ENCODE results near the gene CYTH3.

The CYTH3 gene

GRCh38 chr7:6123843-6124242, 148.6 kb downstream of the CYTH3 start:
- Mint-ChIP-seq H3K9me3 (peaks cover 24% of the 10 kb centered on the region), H3K4me3 (no peak overlapping the region), H3K27me3 (ENCODE audit: low read depth) (no peaks in the 10 kb centered on the region), H3K4me1 (no peaks in the 10 kb centered on the region), H3K36me3 (ENCODE audit: low read depth) (peaks cover 90% of the 10 kb centered on the region), H3K27ac (no peak overlapping the region)
- no peak for TF ChIP-seq CTCF (IDR thresholded peaks at IDR 0.05; ENCODE audit: unreplicated experiment in 3 of 3)

- Mint-ChIP-seq H3K4me1 (no peaks in the 10 kb centered on the region), H3K36me3 (ENCODE audit: low read depth) (peaks cover 92% of the 10 kb centered on the region), H3K9me3 (peaks cover 24% of the 10 kb centered on the region), H3K27ac (no peak overlapping the region), H3K27me3 (ENCODE audit: low read depth) (no peaks in the 10 kb centered on the region), H3K4me3 (no peak overlapping the region)
- TF ChIP-seq CTCF (IDR thresholded peaks at IDR 0.05; ENCODE audit: unreplicated experiment in 3 of 3) = no peak
Measured at GRCh38 chr7:6121141-6121540, 151.3 kb downstream of the CYTH3 start.

- TF ChIP-seq CTCF (IDR thresholded peaks at IDR 0.05; ENCODE audit: unreplicated experiment in 3 of 3) = no peak
- Mint-ChIP-seq H3K36me3 (ENCODE audit: low read depth) (peaks cover 88% of the 10 kb centered on the region), H3K4me1 (no peaks in the 10 kb centered on the region), H3K27me3 (ENCODE audit: low read depth) (no peaks in the 10 kb centered on the region), H3K9me3 (peaks cover 15% of the 10 kb centered on the region), H3K4me3 (no peak overlapping the region), H3K27ac (no peak overlapping the region)
Measured at GRCh38 chr7:6117533-6117932, 154.9 kb downstream of the CYTH3 start.

- Mint-ChIP-seq H3K27ac (no peak overlapping the region), H3K36me3 (ENCODE audit: low read depth) (peaks cover 85% of the 10 kb centered on the region), H3K27me3 (ENCODE audit: low read depth) (no peaks in the 10 kb centered on the region), H3K4me1 (no peaks in the 10 kb centered on the region), H3K9me3 (peaks cover 3% of the 10 kb centered on the region), H3K4me3 (no peak overlapping the region)
- TF ChIP-seq CTCF (IDR thresholded peaks at IDR 0.05; ENCODE audit: unreplicated experiment in 3 of 3) = no peak
Measured at GRCh38 chr7:6116211-6116610, 156.2 kb downstream of the CYTH3 start.
